NCI-H1436 (cell line): ENCODE results near the gene MPC1.

Experiments
- DNase-seq: peaks from one replicate; lab custom pipeline; 2025; lab: John Stamatoyannopoulos, UW

The MPC1 gene

GRCh38 chr6:166382933-166383801 is at the start of gene MPC1:
Gene MPC1 (minus strand): TSS chr6:166382940. CDS start chr6:166382876, 64 bp downstream.
- DNase-seq = peak; percentile 91

- DNase-seq = no peak
These were observed 47.5 kb upstream of the MPC1 start for GRCh38 chr6:166430269-166430668.

- DNase-seq = no peak
These were observed 41.7 kb upstream of the MPC1 start for GRCh38 chr6:166424431-166424830.

DNA sequence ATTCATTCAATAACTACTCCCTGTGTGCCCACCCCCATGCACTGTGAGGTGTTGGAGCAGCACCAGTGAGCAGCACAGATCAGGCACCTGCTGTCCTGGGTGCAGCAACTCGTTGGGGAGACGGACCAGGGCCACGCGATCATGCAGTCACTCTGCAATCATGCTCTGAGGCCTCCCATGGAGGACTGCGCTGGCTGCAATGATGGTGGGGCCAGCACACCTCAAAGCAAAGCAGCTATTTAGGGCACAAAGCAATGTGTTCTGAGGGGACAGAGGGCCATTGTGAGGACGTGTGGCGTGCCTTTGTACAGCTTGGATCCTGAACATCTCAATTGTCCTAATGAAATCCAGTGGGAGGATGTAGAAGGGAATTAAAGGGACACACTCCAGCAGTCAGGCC is 41.0 kb upstream of the MPC1 start:
- no peak for DNase-seq

GRCh38 chr6:166423051-166423745 is 40.5 kb upstream of the MPC1 start:
- DNase-seq = no peak

- DNase-seq = no peak
These were observed 39.6 kb upstream of the MPC1 start for GRCh38 chr6:166422201-166422940.

- DNase-seq = no peak
These were observed 37.6 kb upstream of the MPC1 start for GRCh38 chr6:166420351-166420750.

DNA sequence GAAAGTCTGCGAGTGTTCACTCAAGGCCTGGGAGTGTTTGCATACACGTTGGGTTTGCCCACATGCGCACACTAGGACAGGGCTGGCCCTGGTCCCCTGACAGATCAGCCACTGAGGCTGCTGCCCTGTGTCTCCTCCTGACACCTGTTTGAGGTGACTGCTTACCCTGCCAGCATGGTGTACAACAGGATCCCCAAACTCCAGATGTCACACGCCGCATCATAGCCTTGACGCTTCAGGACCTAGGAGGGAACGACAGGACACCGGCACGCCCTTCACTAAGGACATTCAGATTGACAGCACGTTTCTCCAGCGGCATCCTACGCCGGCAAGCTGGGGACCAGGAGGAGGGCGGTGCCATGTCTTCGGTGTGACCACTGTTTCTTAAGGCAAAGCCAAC is 37.0 kb upstream of the MPC1 start:
- no peak for DNase-seq

DNA sequence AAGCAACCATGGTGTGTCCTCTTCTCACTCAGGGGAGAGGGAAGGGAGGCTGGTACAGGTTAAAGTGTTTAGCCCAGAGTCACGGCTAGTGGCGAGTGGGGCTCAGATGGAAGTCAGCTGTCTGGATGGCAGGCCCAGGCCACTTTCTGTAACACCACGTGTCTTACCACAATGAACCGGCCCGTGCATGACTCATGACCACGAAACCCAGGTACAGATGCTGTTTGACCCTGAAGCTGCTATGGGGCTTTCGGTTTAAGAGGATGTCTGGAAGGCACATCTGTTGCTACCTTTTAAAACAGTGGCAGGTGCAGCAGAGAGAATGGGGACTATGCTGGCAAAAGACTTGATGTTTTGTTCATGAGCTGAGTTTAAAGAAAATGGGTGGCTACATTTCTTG is 36.5 kb upstream of the MPC1 start:
- DNase-seq = no peak

DNA sequence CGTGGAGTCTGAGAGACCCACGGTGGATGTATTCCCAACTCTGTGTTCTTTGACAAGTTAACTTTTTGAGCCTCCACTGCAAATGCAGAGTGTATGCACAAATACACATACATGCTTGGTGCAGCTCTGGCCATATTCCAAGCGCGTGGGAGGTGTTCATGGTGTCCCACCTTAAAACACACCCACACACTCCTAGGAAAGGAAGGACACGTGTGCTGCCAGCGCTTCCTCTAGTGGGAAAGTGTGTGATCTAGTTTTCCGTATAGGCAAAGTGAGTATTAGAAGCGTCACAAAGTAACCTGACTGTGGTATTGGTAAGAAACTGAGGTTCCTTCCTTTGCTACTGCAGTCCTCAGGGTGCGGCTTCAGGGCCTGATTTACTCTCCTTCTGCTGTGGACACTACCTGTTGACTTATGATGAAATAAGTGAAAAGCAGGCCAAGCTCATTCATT is 36.0 kb upstream of the MPC1 start:
- DNase-seq = no peak

DNA sequence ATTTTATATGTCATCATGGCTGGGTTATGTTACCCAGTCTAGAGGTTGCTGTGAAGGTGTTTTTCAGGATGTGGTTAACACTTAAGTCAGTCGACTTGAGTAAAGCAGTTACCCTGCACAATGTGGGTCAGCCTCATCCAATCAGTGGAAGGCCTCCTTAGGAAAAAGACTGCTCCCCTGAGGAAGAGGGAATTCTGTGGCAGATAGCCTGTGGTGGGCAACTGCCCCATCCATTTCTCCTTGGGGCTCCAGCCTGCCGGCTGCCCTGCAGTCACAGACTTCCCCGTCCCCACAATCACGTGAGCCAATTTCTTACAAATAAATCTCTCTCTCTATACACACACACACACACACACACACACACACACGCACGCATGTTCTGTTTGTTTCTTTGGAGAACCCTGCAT is 34.5 kb upstream of the MPC1 start:
- no peak for DNase-seq

- DNase-seq = no peak
These were observed 33.1 kb upstream of the MPC1 start for GRCh38 chr6:166415833-166416347.

DNA sequence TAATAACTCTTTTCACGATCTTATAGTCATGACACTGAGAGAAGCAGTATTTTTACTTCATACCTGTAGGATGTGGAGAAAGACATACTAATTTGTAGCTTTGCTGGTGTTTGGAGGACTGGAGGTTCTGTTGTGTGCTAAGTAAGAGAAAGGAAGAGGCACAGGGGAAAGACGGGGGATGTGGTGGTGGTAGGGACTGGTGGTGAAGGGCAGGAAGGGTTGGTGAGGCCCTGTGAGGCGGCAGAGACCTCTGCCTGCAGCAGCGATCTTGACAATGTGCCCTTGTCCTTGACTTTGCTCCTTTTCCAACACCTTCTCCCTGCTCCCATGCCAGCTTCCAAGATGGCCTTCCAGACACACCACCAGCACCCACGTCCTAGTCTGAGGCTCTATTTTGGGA is 32.6 kb upstream of the MPC1 start:
- DNase-seq = no peak

GRCh38 chr6:166413491-166413951 is 30.8 kb upstream of the MPC1 start:
- DNase-seq = no peak

GRCh38 chr6:166412911-166413384 is 30.2 kb upstream of the MPC1 start:
- DNase-seq = no peak

DNA sequence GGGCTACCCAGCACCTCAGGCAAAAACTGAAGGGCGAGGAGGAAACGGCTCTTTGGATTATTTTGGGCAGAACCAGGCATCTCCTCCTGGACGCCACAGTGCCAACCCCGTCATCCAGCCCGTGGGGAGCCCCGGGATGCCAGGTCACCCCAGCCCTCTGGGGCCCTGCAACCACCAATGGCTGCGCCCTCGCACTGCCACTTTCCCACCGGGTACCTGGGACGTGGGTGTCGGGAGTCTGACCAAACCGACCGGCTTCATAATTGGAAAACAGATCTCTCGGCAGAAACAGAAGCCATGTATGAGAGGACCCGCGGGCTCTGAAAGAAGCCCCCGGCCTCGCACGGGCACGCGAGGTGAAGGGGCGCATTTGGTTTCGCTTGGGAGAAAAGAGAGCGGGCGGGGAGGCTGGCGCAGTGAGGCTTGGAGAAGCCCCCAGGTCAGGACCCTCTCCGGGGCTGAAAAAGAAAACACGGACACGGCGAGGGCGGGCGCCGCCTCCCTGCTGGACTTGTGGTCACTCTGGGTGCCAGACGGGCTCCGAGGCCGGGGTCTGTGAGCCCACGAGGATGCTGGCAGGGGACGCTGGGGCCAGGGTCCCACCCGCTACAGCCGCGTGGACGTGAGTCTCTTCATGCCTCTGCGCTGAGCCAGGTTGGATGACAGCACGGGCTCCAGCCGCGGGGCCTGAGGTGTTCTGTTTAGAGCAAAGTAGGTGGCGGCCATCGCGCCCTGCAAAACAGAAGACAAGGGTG is 29.6 kb upstream of the MPC1 start:
- no peak for DNase-seq

DNA sequence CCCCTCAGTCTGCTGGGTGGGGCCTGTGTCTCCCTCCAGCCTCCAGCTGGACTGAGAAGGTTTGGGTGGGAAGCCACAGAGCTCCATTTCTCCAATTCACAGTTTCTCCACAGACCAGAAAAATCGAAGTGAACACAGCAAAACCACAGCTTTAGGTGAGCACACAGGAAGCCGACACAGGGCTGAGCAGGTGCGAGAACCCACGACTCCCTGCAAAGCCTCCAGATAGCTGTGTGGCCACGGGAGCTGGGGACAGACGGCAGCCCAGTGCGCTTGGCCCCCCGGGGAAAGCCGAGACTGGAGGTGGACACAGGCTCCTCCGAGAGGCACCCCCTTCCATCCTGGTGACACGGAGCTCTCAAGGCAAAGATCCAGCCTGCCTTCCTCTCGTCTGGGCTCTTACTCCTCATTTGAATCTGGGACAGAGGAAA is 29.0 kb upstream of the MPC1 start:
- DNase-seq = no peak

DNA sequence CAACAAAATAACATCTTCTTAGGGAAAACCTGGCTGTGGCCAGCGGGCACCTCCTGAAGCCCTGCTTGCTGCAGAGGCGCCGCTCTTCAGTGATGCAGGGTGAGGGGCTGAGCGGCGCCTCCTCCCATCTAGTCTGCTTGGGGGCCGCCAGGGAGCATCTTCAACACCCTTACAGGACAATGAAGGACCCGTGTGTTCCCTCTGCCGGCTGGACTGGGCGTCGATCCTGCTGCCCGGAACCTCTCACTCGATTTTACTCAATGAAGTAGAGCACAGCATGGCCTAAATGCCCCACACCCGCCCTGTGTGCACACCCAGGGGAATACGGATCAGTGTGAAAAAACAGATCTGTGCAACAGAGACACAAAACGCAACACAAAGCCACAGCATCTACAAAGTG is 28.5 kb upstream of the MPC1 start:
- DNase-seq = no peak

DNA sequence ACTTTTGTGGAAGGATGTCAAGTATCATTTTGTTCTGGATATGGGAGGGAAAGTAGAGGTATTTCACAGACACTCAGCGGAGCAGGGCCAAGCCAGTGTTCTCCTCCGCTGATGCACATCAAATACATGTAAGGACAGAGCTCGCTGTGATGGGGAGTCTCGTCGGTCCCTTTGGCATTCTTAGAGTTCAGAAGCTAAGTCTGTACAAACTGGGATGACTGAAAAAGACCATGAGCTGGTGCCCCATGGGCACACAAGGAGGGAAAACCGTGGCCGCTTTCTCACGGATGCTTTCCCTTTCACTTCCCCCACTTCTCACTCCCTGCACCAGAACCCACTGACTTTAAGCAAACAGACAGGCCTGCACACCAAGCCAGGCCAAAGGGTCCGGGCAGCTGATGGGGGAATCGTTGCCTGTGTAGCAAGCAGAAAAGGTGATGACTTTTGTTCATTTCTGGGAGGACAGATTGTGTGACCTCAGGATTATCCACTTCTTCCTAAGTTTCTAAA is 27.7 kb upstream of the MPC1 start:
- DNase-seq = no peak

- no peak for DNase-seq
These were observed 26.4 kb upstream of the MPC1 start for GRCh38 chr6:166408936-166409755.
